ENCODE data around the gene ZFP91. TPM values are rescaled to one million over a fixed set of nuclear protein-coding genes. Genes with fewer than 3 reads are reported as not detected.

Gene ZFP91, protein sequence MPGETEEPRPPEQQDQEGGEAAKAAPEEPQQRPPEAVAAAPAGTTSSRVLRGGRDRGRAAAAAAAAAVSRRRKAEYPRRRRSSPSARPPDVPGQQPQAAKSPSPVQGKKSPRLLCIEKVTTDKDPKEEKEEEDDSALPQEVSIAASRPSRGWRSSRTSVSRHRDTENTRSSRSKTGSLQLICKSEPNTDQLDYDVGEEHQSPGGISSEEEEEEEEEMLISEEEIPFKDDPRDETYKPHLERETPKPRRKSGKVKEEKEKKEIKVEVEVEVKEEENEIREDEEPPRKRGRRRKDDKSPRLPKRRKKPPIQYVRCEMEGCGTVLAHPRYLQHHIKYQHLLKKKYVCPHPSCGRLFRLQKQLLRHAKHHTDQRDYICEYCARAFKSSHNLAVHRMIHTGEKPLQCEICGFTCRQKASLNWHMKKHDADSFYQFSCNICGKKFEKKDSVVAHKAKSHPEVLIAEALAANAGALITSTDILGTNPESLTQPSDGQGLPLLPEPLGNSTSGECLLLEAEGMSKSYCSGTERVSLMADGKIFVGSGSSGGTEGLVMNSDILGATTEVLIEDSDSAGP
- 10 to 100 TPM; 38.6 to 62.0 (median 56.2) TPM for total RNA-seq

DNA sequence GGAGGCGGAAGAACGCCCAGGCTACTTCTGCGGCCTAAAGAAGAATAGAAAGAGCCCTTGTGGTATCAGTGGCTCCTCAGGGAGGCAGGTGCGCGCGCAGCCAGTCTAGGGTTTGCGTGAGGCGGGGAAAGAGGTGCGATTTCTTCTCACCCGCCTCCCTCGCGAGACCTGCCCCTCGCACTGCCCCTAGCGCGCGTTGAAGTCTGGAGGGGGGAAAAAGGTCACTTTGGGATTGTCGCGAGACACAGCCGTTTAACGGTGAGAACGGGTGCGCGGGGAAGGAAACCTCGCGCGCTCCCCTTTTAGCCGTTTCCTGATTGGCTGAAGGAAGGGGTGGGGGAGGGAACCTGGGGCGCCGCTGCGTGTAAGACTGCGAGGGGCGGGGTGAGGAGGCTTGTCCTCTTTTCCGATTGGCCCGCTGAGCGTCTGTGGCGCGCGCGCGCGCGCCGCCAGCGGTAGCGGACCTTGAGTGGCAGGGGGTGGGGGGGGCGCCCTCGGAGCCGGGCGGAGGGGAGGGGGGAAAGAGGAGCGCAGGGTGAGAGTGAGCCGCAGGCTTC is at the start of gene ZFP91:
Gene ZFP91, plus strand, starts transcription at position 429 of the 557 bp plus-strand sequence. CDS start 219 bp downstream, outside the sequence.
- H3K27me3 ChIP-seq: no peaks in the 10 kb centered on the region
- in situ Hi-C loops (cut with MboI; ENCODE audit: low pct_ligation_motif_present in 1 of 4, low pct_unique_long_range_greater_than_20kb in 1 of 4, low sequenced_read_pairs in 3 of 4): loop anchor here in 1 of 4 donors (10.0 kb wide), 1 partner anchor 566 kb away; the partner anchor contains the start of gene FAM111A

GRCh38 chr11:58530236-58530635 is 48.6 kb upstream of the ZFP91 start:
- WGBS, 2 donors (ENCODE audit: low coverage in 1 of 2): 80% methylated on average over 3 of the region's 3 CpGs; no CpG with 5 or more reads in 1 of the 2 donors
- TF ChIP-seq POLR2AphosphoS5 (IDR thresholded peaks at IDR 0.05): no peak
- no peak for TF ChIP-seq EP300 (IDR thresholded peaks at IDR 0.05; ENCODE audit: low read depth)
- TF ChIP-seq POLR2A (IDR thresholded peaks at IDR 0.05): no peak
- TF ChIP-seq, protein P1, sequence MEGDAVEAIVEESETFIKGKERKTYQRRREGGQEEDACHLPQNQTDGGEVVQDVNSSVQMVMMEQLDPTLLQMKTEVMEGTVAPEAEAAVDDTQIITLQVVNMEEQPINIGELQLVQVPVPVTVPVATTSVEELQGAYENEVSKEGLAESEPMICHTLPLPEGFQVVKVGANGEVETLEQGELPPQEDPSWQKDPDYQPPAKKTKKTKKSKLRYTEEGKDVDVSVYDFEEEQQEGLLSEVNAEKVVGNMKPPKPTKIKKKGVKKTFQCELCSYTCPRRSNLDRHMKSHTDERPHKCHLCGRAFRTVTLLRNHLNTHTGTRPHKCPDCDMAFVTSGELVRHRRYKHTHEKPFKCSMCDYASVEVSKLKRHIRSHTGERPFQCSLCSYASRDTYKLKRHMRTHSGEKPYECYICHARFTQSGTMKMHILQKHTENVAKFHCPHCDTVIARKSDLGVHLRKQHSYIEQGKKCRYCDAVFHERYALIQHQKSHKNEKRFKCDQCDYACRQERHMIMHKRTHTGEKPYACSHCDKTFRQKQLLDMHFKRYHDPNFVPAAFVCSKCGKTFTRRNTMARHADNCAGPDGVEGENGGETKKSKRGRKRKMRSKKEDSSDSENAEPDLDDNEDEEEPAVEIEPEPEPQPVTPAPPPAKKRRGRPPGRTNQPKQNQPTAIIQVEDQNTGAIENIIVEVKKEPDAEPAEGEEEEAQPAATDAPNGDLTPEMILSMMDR (IDR thresholded peaks at IDR 0.05): no peak
- DNase-seq: no peak
- in situ Hi-C loops (cut with MboI; ENCODE audit: low pct_ligation_motif_present in 1 of 4, low pct_unique_long_range_greater_than_20kb in 1 of 4, low sequenced_read_pairs in 3 of 4) (no loop called here), intact Hi-C loops (cut with DNase I; ENCODE audit: low total_unique reads) (no loop called here)
- H3K27me3 ChIP-seq: no peaks in the 10 kb centered on the region
- H3K4me1 ChIP-seq: peaks cover 0 to 8% (median 0%) of the 10 kb centered on the region in 4 donors
- peaks cover 0 to 23% (median 7%) of the 10 kb centered on the region in 4 donors for H3K36me3 ChIP-seq
- H3K27ac ChIP-seq: no peak overlapping the region
- H3K4me3 ChIP-seq: no peak overlapping the region
- H3K9me3 ChIP-seq: no peaks in the 10 kb centered on the region

More for the DNA sequence above, at the start of gene ZFP91:
- Histone ChIP-seq H3K4me3 (peak within 1 kb of the TSS; percentile 98 to 100 (median 98)), H3K4me1 (peaks cover 31 to 73% (median 48%) of the 10 kb centered on the region in 4 donors), H3K9me3 (no peaks in the 10 kb centered on the region), H3K27ac (peak within 1 kb of the TSS; percentile 100), H3K36me3 (no peaks in the 10 kb centered on the region)
- 0 to 3% methylated on average over 2 to 37 of the region's 51 CpGs for WGBS, 2 donors (ENCODE audit: low coverage in 1 of 2)
- TF ChIP-seq, protein P1 (IDR thresholded peaks at IDR 0.05): peak in 1 of 5 experiments; percentile 37
- TF ChIP-seq POLR2AphosphoS5 (IDR thresholded peaks at IDR 0.05): peak; percentile 79 to 84 (median 83)
- TF ChIP-seq POLR2A (IDR thresholded peaks at IDR 0.05): peak; percentile 85
- no peak for TF ChIP-seq EP300 (IDR thresholded peaks at IDR 0.05; ENCODE audit: low read depth)
- intact Hi-C loops (cut with DNase I; ENCODE audit: low total_unique reads): no loop called here
- peak; percentile 98 for DNase-seq

DNA sequence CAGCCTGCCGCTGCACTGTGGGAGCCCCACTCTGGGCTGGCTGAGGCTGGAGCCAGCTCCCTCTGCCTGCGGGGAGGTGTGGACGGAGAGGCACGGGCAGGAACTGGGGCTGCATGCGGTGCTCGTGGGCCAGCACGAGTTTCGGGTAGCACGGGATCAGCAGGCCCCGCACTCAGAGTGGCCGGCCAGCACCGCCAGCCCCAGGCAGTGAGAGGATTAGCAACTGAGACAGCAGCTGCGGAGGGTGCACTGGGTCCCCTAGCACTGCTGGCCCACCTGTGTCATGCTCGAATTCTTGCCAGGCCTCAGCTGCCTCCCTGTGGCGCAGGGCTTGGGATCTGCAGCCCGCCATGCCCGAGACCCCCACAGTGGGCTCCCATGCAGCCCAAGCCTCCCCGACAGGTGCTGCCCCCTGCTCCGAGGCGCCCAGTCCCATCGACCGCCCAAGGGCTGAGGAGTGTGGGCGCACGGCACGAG is 47.0 kb upstream of the ZFP91 start:
- intact Hi-C loops (cut with DNase I; ENCODE audit: low total_unique reads) (no loop called here), in situ Hi-C loops (cut with MboI; ENCODE audit: low pct_ligation_motif_present in 1 of 4, low pct_unique_long_range_greater_than_20kb in 1 of 4, low sequenced_read_pairs in 3 of 4) (no loop called here)
- no peaks in the 10 kb centered on the region for H3K9me3 ChIP-seq
- no peak overlapping the region for H3K4me3 ChIP-seq
- H3K27ac ChIP-seq: no peak overlapping the region
- no peaks in the 10 kb centered on the region for H3K4me1 ChIP-seq
- H3K36me3 ChIP-seq: peaks cover 0 to 22% (median 7%) of the 10 kb centered on the region in 4 donors
- WGBS, 2 donors (ENCODE audit: low coverage in 1 of 2): 97% methylated on average over 15 of the region's 25 CpGs; no CpG with 5 or more reads in 1 of the 2 donors
- no peak for DNase-seq
- no peaks in the 10 kb centered on the region for H3K27me3 ChIP-seq
- no peak for TF ChIP-seq POLR2AphosphoS5 (IDR thresholded peaks at IDR 0.05)
- TF ChIP-seq, protein P1 (IDR thresholded peaks at IDR 0.05): no peak
- no peak for TF ChIP-seq EP300 (IDR thresholded peaks at IDR 0.05; ENCODE audit: low read depth)

- intact Hi-C loops (cut with DNase I; ENCODE audit: low total_unique reads): no loop called here
- no peak for DNase-seq
- in situ Hi-C loops (cut with MboI; ENCODE audit: low pct_ligation_motif_present in 1 of 4, low pct_unique_long_range_greater_than_20kb in 1 of 4, low sequenced_read_pairs in 3 of 4): no loop called here
Observed at GRCh38 chr11:58546841-58547240, 32.0 kb upstream of the ZFP91 start.

More at GRCh38 chr11:58546841-58547240, 32.0 kb upstream of the ZFP91 start:
- H3K4me3 ChIP-seq: no peak overlapping the region
- no peak for TF ChIP-seq POLR2AphosphoS5 (IDR thresholded peaks at IDR 0.05)
- TF ChIP-seq EP300 (IDR thresholded peaks at IDR 0.05; ENCODE audit: low read depth): no peak
- TF ChIP-seq, protein P1 (IDR thresholded peaks at IDR 0.05): no peak
- TF ChIP-seq POLR2A (IDR thresholded peaks at IDR 0.05): no peak
- no peaks in the 10 kb centered on the region for H3K9me3 ChIP-seq
- H3K27me3 ChIP-seq: no peaks in the 10 kb centered on the region
- 92 to 100% methylated on average over 1 of the region's 1 CpG for WGBS, 2 donors (ENCODE audit: low coverage in 1 of 2)
- peaks cover 0 to 78% (median 28%) of the 10 kb centered on the region in 4 donors for H3K36me3 ChIP-seq
- H3K4me1 ChIP-seq: no peaks in the 10 kb centered on the region
- H3K27ac ChIP-seq: no peak overlapping the region

Data from transverse colon (tissue), 4 donors.